ENCODE data around the gene LSM10.
A peak's percentile ranks its signal among the peaks of the same experiment; 100 is the strongest.

The LSM10 gene

GRCh38 chr1:36382231-36382630, 15.5 kb downstream of the LSM10 start:
- no peak for DNase-seq

GRCh38 chr1:36381405-36381804, 16.3 kb downstream of the LSM10 start:
- DNase-seq, result no peak

- no peak for DNase-seq
Measured at GRCh38 chr1:36380782-36381181, 16.9 kb downstream of the LSM10 start.

GRCh38 chr1:36380143-36380619, 17.5 kb downstream of the LSM10 start:
- DNase-seq, result no peak

- no peak for DNase-seq
Measured at GRCh38 chr1:36377791-36378492, 19.8 kb downstream of the LSM10 start.

GRCh38 chr1:36372617-36373016, 25.1 kb downstream of the LSM10 start:
- DNase-seq, result no peak

GRCh38 chr1:36369061-36369861, 28.4 kb downstream of the LSM10 start:
- DNase-seq, result peak; percentile 78 to 82

- peak; percentile 75 to 81 for DNase-seq
Measured at GRCh38 chr1:36367798-36368197, 29.9 kb downstream of the LSM10 start.

- DNase-seq, result no peak
Measured at GRCh38 chr1:36367066-36367465, 30.6 kb downstream of the LSM10 start.

GRCh38 chr1:36366091-36366661, 31.5 kb downstream of the LSM10 start:
- DNase-seq, result no peak

- no peak for DNase-seq
Measured at GRCh38 chr1:36365381-36365780, 32.3 kb downstream of the LSM10 start.

- no peak for DNase-seq
Measured at GRCh38 chr1:36359911-36360550, 37.7 kb downstream of the LSM10 start.

GRCh38 chr1:36359383-36359782, 38.3 kb downstream of the LSM10 start:
- no peak for DNase-seq

- no peak for DNase-seq
Measured at GRCh38 chr1:36358514-36359084, 39.1 kb downstream of the LSM10 start.

- DNase-seq, result no peak
Measured at GRCh38 chr1:36355811-36356210, 41.9 kb downstream of the LSM10 start.

GRCh38 chr1:36354486-36354885, 43.2 kb downstream of the LSM10 start:
- no peak for DNase-seq

GRCh38 chr1:36352910-36353878, 44.5 kb downstream of the LSM10 start:
- no peak for DNase-seq

- DNase-seq, result no peak
Measured at GRCh38 chr1:36352125-36352909, 45.4 kb downstream of the LSM10 start.

GRCh38 chr1:36351227-36351977, 46.3 kb downstream of the LSM10 start:
- no peak for DNase-seq

GRCh38 chr1:36350659-36351226, 47.0 kb downstream of the LSM10 start:
- DNase-seq, result no peak
